ENCODE measurements around the gene C13orf46. TPM values are rescaled to one million over a fixed set of nuclear protein-coding genes. Genes with fewer than 3 reads are reported as not detected.

C13orf46 gene
- total RNA-seq, 1 donor from 2014 or later, result 0.29 TPM

GRCh38 chr13:114015969-114016295 lies 42.1 kb upstream of the C13orf46 start:
- no peak for TF ChIP-seq CTCF (conservative IDR thresholded peaks at IDR 0.05)
- no peak for DNase-seq (ENCODE audit: extremely low spot score, unreplicated experiment)
- Mint-ChIP-seq H3K36me3 (peaks cover 3% of the 10 kb centered on the region), H3K9me3 (no peaks in the 10 kb centered on the region), H3K4me3 (no peak overlapping the region), H3K27ac (no peak overlapping the region), H3K4me1 (ENCODE audit: unreplicated experiment) (peaks cover 4% of the 10 kb centered on the region), H3K27me3 (no peaks in the 10 kb centered on the region)

- Mint-ChIP-seq H3K27ac (peak overlapping the region; percentile 81), H3K9me3 (no peaks in the 10 kb centered on the region), H3K36me3 (peaks cover 4% of the 10 kb centered on the region), H3K4me3 (peak overlapping the region; percentile 52), H3K27me3 (no peaks in the 10 kb centered on the region), H3K4me1 (ENCODE audit: unreplicated experiment) (peaks cover 4% of the 10 kb centered on the region)
- no peak for DNase-seq (ENCODE audit: extremely low spot score, unreplicated experiment)
- no peak for TF ChIP-seq CTCF (conservative IDR thresholded peaks at IDR 0.05)
Measured at GRCh38 chr13:114015111-114015968, 41.5 kb upstream of the C13orf46 start.

- Mint-ChIP-seq H3K4me1 (ENCODE audit: unreplicated experiment) (peaks cover 4% of the 10 kb centered on the region), H3K4me3 (no peak overlapping the region), H3K27me3 (no peaks in the 10 kb centered on the region), H3K36me3 (peaks cover 8% of the 10 kb centered on the region), H3K9me3 (no peaks in the 10 kb centered on the region), H3K27ac (no peak overlapping the region)
- no peak for TF ChIP-seq CTCF (conservative IDR thresholded peaks at IDR 0.05)
- no peak for DNase-seq (ENCODE audit: extremely low spot score, unreplicated experiment)
Measured at GRCh38 chr13:114013952-114014629, 40.2 kb upstream of the C13orf46 start.

- Mint-ChIP-seq H3K9me3 (no peaks in the 10 kb centered on the region), H3K27me3 (no peaks in the 10 kb centered on the region), H3K4me1 (ENCODE audit: unreplicated experiment) (peaks cover 4% of the 10 kb centered on the region), H3K27ac (no peak overlapping the region), H3K4me3 (no peak overlapping the region), H3K36me3 (peaks cover 10% of the 10 kb centered on the region)
- no peak for DNase-seq (ENCODE audit: extremely low spot score, unreplicated experiment)
- no peak for TF ChIP-seq CTCF (conservative IDR thresholded peaks at IDR 0.05)
Measured at GRCh38 chr13:114013336-114013735, 39.5 kb upstream of the C13orf46 start.

- peaks cover 4% of the 10 kb centered on the region for H3K4me1 Mint-ChIP-seq (ENCODE audit: unreplicated experiment)
- peaks cover 10% of the 10 kb centered on the region for H3K36me3 Mint-ChIP-seq
- no peak overlapping the region for H3K4me3 Mint-ChIP-seq
- no peaks in the 10 kb centered on the region for H3K9me3 Mint-ChIP-seq
- no peak overlapping the region for H3K27ac Mint-ChIP-seq
- no peaks in the 10 kb centered on the region for H3K27me3 Mint-ChIP-seq
- no peak for TF ChIP-seq CTCF (conservative IDR thresholded peaks at IDR 0.05)
- no peak for DNase-seq (ENCODE audit: extremely low spot score, unreplicated experiment)
Measured at GRCh38 chr13:114012921-114013320, 39.0 kb upstream of the C13orf46 start.
